Mucosa of rectum (tissue), 2 donors: ENCODE measurements around the gene SCARB2.

Source experiments
- H3K27ac ChIP-seq, 2 donors: one replicate each; pipeline ENCODE4 v1.7.0; 2013; ENCODE audit warnings: inconsistent platforms in 2 of 2, low read depth in 2 of 2, low read length in 2 of 2
- H3K27me3 ChIP-seq, 2 donors: one replicate each; pipeline ENCODE4 v1.7.0; 2013; ENCODE audit warnings: low read length in 2 of 2; ENCODE audit not compliant: control insufficient read depth in 2 of 2, insufficient read depth in 2 of 2
- H3K36me3 ChIP-seq, 2 donors: one replicate each; pipeline ENCODE4 v1.7.0; 2013; ENCODE audit warnings: low read length in 2 of 2; ENCODE audit not compliant: control insufficient read depth in 2 of 2, insufficient read depth in 2 of 2
- H3K4me1 ChIP-seq, 2 donors: one replicate each; pipeline ENCODE4 v1.7.0; 2013; ENCODE audit warnings: low read length in 2 of 2, mild to moderate bottlenecking in 1 of 2; ENCODE audit not compliant: control insufficient read depth in 2 of 2, insufficient read depth in 2 of 2
- H3K4me3 ChIP-seq, 2 donors: one replicate each; pipeline ENCODE4 v1.7.0; 2013; ENCODE audit warnings: low read length in 2 of 2
- H3K9ac ChIP-seq, 2 donors: one replicate each; pipeline ENCODE4 v1.7.0; 2013; ENCODE audit warnings: low read length in 2 of 2, low read depth in 1 of 2, mild to moderate bottlenecking in 1 of 2
- H3K9me3 ChIP-seq, 2 donors: one replicate each; pipeline ENCODE4 v1.7.0; 2013; ENCODE audit warnings: low read length in 2 of 2; ENCODE audit not compliant: control insufficient read depth in 2 of 2
- donor health status: healthy.
- donor health status: Normal muscosa, but diverticular disease.

Gene SCARB2

DNA sequence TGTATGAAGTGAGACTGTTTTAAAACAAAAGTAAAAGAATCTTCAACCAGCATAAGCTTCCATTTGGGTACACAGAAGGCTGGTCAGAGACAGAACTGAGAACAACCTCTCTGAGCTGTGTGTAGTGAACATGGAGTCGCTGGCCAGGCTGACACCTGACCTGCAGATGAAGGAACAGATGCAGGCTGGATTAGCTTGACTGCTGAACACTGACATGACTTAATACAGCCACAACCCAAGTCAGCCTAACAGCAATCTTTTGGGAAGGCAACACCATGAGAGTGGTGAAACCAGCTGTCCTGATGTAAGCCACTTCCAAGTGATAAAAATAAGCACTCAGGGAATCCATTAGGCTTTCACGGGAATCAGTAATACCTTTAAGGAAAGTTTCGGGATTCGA is 10.1 kb downstream of the SCARB2 start:
- Histone ChIP-seq H3K4me3 (no peak overlapping the region), H3K9ac (no peak overlapping the region), H3K4me1 (peaks cover 41 to 52% of the 10 kb centered on the region in 2 donors), H3K36me3 (no peaks in the 10 kb centered on the region), H3K27me3 (no peaks in the 10 kb centered on the region), H3K27ac (no peak overlapping the region), H3K9me3 (no peaks in the 10 kb centered on the region)

DNA sequence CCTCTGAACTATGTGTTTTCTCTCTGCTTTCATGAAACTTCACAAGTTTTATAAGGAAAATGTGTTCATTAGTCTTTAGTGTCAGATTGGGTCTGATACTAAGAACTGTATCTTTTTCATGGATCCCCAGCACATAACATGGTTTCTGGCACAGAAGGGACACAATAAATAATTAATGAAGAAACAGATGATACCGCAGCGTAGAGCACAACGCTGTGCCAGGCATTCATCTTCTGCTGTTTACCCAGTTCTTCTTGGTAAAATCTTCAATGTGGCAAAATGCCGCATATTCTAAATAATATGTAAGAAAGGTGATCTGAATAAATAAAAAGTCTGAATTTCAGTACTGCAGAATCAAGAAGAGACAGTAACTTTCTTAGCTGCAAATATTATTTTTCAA is 12.3 kb downstream of the SCARB2 start:
- no peak overlapping the region for H3K4me3 ChIP-seq
- H3K9me3 ChIP-seq, result no peaks in the 10 kb centered on the region
- H3K4me1 ChIP-seq, result peaks cover 47 to 58% of the 10 kb centered on the region in 2 donors
- H3K36me3 ChIP-seq, result peaks cover 0 to 3% of the 10 kb centered on the region in 2 donors
- H3K9ac ChIP-seq, result no peak overlapping the region
- no peaks in the 10 kb centered on the region for H3K27me3 ChIP-seq
- peak overlapping the region; percentile 82 to 84 for H3K27ac ChIP-seq

DNA sequence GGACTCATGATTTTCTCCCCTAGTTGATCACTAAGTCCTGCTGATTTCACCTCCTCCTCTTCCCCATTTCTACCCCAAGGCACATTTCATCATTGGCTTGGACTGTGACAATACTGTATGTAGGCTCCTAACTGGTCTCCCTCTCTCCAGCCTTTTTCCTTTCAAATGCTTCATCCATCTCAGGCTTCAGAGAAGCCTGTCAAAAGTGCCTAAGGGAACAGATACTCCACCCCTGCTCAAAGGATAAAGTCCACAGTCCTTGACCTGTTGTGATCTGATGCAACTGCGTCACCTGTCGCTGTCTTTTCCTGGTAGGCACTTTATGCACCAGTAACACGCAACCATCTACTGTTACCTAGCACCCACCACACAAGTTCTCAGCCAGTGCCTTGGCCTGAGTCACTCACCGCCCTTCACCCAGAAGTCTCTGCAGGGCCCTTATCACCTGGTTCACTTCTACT is 12.8 kb downstream of the SCARB2 start:
- no peaks in the 10 kb centered on the region for H3K27me3 ChIP-seq
- H3K4me1 ChIP-seq, result peaks cover 47 to 58% of the 10 kb centered on the region in 2 donors
- H3K36me3 ChIP-seq, result peaks cover 0 to 3% of the 10 kb centered on the region in 2 donors
- no peak overlapping the region for H3K9ac ChIP-seq
- H3K27ac ChIP-seq, result peak overlapping the region; percentile 82 to 84
- no peaks in the 10 kb centered on the region for H3K9me3 ChIP-seq
- no peak overlapping the region for H3K4me3 ChIP-seq

DNA sequence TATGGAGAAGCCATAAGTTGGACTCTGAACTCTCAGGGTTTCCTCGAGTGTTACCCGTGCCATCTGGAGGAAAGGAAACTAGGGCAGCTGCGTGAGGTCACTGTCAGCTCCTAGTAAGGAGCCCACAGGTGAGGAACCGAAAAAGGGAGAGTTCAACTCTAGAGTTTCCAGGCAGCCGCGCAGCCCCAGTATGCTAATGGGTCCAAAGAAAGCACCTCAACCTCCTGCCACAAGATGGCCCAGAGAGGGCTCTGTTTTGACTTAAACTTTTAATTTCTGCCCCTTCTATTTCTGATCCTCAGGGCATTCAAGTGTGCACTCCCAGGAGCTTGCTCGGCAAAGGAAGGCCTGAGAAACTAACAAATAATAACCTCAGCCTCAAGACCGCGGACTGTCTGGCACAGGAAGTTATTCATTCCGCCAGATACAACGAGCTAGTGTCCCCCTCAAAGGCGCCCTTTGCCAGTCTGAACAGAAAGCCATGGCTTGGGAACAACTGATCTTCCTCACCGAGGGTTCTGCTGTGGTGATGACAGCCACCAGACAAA is 13.9 kb downstream of the SCARB2 start:
- Histone ChIP-seq H3K4me3 (peak overlapping the region; percentile 15 to 42), H3K27ac (peak overlapping the region; percentile 82 to 84), H3K9ac (peak overlapping the region; percentile 19 to 52), H3K4me1 (peaks cover 52 to 60% of the 10 kb centered on the region in 2 donors), H3K27me3 (no peaks in the 10 kb centered on the region), H3K9me3 (no peaks in the 10 kb centered on the region), H3K36me3 (peaks cover 4 to 6% of the 10 kb centered on the region in 2 donors)

- peak overlapping the region; percentile 38 to 59 for H3K9ac ChIP-seq
- H3K4me3 ChIP-seq, result peak overlapping the region; percentile 31 to 53
- peaks cover 52 to 62% of the 10 kb centered on the region in 2 donors for H3K4me1 ChIP-seq
- no peaks in the 10 kb centered on the region for H3K9me3 ChIP-seq
- peaks cover 14 to 16% of the 10 kb centered on the region in 2 donors for H3K36me3 ChIP-seq
- peak overlapping the region; percentile 82 to 84 for H3K27ac ChIP-seq
- H3K27me3 ChIP-seq, result no peaks in the 10 kb centered on the region
Measured at GRCh38 chr4:76198411-76199237, 15.0 kb downstream of the SCARB2 start.

GRCh38 chr4:76197971-76198410 is 15.6 kb downstream of the SCARB2 start:
- H3K9me3 ChIP-seq, result no peaks in the 10 kb centered on the region
- peaks cover 52 to 60% of the 10 kb centered on the region in 2 donors for H3K4me1 ChIP-seq
- peaks cover 19 to 22% of the 10 kb centered on the region in 2 donors for H3K36me3 ChIP-seq
- peak overlapping the region; percentile 82 to 84 for H3K27ac ChIP-seq
- H3K4me3 ChIP-seq, result peak overlapping the region; percentile 31 to 53
- H3K27me3 ChIP-seq, result no peaks in the 10 kb centered on the region
- peak overlapping the region; percentile 38 to 59 for H3K9ac ChIP-seq

GRCh38 chr4:76197031-76197743 is 16.4 kb downstream of the SCARB2 start:
- H3K36me3 ChIP-seq, result peaks cover 27 to 28% of the 10 kb centered on the region in 2 donors
- H3K4me3 ChIP-seq, result no peak overlapping the region
- H3K9ac ChIP-seq, result peak overlapping the region; percentile 3 to 9
- peak overlapping the region; percentile 82 to 84 for H3K27ac ChIP-seq
- peaks cover 52 to 60% of the 10 kb centered on the region in 2 donors for H3K4me1 ChIP-seq
- no peaks in the 10 kb centered on the region for H3K27me3 ChIP-seq
- H3K9me3 ChIP-seq, result no peaks in the 10 kb centered on the region

- no peak overlapping the region for H3K4me3 ChIP-seq
- no peak overlapping the region for H3K9ac ChIP-seq
- peak overlapping the region; percentile 82 to 84 for H3K27ac ChIP-seq
- peaks cover 30 to 32% of the 10 kb centered on the region in 2 donors for H3K36me3 ChIP-seq
- H3K9me3 ChIP-seq, result no peaks in the 10 kb centered on the region
- H3K27me3 ChIP-seq, result no peaks in the 10 kb centered on the region
- H3K4me1 ChIP-seq, result peaks cover 52 to 59% of the 10 kb centered on the region in 2 donors
Measured at GRCh38 chr4:76196376-76196775, 17.2 kb downstream of the SCARB2 start.

- Histone ChIP-seq H3K27me3 (no peaks in the 10 kb centered on the region), H3K36me3 (peaks cover 32 to 33% of the 10 kb centered on the region in 2 donors), H3K9me3 (no peaks in the 10 kb centered on the region), H3K4me3 (no peak overlapping the region), H3K4me1 (peaks cover 41 to 48% of the 10 kb centered on the region in 2 donors), H3K27ac (no peak overlapping the region), H3K9ac (peak overlapping the region in 1 of 2 donors; percentile 14)
Measured at GRCh38 chr4:76195326-76195725, 18.3 kb downstream of the SCARB2 start.
